A549 treated with RU486 at 1 μM for 4 hours (cell line): Measurements from ENCODE around the gene RPL27A. TPM values are rescaled to one million over a fixed set of nuclear protein-coding genes. Genes with fewer than 3 reads are reported as not detected.

Source experiments
- total RNA-seq: library from RNA; stranded (reverse); fragments of 200-300 nt; extraction: Qiagen RNA extraction; gene quantifications from 5 replicates; pipeline ENCODE4 v1.2.3, GENCODE V29; 2022; ENCODE audit warnings: low read depth

RPL27A gene
- total RNA-seq = 2,550 to 3,109 TPM (median 2,667 TPM) in 5 replicates

DNA sequence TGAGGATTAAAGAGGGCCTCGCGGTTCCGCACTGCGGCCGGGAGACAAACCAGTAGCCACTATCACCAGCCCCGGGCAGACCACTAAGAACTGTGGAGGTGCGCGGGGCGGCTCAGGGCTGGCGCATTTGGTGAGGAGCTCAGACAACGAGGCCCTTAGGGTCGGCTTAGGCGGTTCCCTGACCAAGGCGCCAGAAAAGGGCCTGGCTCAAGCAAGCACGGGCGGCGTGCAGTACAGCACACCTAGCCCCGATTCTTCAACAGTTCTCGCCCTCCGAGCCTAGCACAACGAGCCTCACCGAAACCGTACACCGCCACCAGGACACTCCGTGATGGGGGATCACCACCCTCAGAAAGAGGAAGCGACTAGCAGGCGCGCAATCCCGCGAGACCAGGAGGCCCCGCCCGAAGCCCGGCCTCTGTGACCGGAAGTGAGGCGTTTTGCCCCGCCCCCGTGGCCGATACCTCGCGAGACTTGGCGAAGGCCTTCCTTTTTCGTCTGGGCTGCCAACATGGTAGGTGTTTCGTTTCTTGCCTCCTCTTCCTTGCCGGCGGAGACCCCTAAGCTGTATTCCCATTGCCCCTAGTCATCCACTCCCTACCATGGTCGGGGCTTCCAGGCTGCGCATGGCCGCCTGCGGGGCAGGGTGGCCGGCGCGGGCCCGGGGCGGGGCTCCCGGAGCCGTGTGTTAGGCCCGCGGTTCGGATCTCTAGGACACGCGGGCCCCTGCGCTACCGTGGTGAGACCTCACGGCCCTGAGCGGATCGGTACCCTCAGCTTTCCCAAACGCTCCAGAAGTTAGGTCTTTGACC, at the start of gene RPL27A, which contains the start of gene TRIM66:
Gene RPL27A, plus strand, starts transcription at position 490 of the 812 bp plus-strand sequence. Its CDS starts 22 bp downstream, at position 512.
Gene TRIM66, minus strand, starts transcription at position 363 of the 812 bp plus-strand sequence. CDS start 10,391 bp downstream, outside the sequence.

Other genes with a start within 250 kb of the RPL27A start
- gene STK33, start 88.6 kb upstream of the RPL27A start, total RNA-seq = 2.5 to 5.6 TPM (median 3.5 TPM) in 5 replicates
- 1.1 to 2.3 TPM (median 1.7 TPM) in 5 replicates for gene TRIM66, start 127 bp upstream of the RPL27A start, total RNA-seq
- gene AKIP1, start 228.4 kb downstream of the RPL27A start, total RNA-seq = 41.0 to 53.3 TPM (median 42.3 TPM) in 5 replicates